Epithelial cell of proximal tubule (primary cell): ENCODE data around the gene ZDHHC13. TPM values are rescaled to one million over a fixed set of nuclear protein-coding genes. Genes with fewer than 3 reads are reported as not detected.

ENCODE experiments used
- DNase-seq: peaks from one replicate; pipeline ENCODE4 v3.0.0-alpha.2; 2011; ENCODE audit warnings: low read depth
- H3K4me3 ChIP-seq: 2 replicates; pipeline ENCODE4 v1.5.1; 2011; ENCODE audit warnings: low read depth, mild to moderate bottlenecking, low read length
- CTCF ChIP-seq: conservative IDR thresholded peaks from 2 replicates; pipeline ENCODE4 v1.5.1; 2012; ENCODE audit warnings: low read depth, mild to moderate bottlenecking, low read length
- total RNA-seq: library from RNA; depleted of rRNA; stranded (reverse); fragments of >200 nt; gene quantifications from 2 replicates; pipeline ENCODE4 v1.2.3, GENCODE V29; 2015

The ZDHHC13 gene
- total RNA-seq, 1 donor from 2014 or later, result 22.0 TPM

GRCh38 chr11:19164230-19164855 lies 47.4 kb downstream of the ZDHHC13 start:
- no peak for DNase-seq

GRCh38 chr11:19164881-19165280 lies 47.9 kb downstream of the ZDHHC13 start:
- H3K4me3 ChIP-seq, result no peak overlapping the region
- no peak for DNase-seq
- no peak for TF ChIP-seq CTCF

More at GRCh38 chr11:19164230-19164855, 47.4 kb downstream of the ZDHHC13 start:
- no peak overlapping the region for H3K4me3 ChIP-seq
- no peak for TF ChIP-seq CTCF

- no peak for DNase-seq
- no peak for TF ChIP-seq CTCF
- H3K4me3 ChIP-seq, result no peak overlapping the region
Measured at GRCh38 chr11:19168090-19168489, 51.1 kb downstream of the ZDHHC13 start.

- TF ChIP-seq CTCF, result no peak
- H3K4me3 ChIP-seq, result no peak overlapping the region
- no peak for DNase-seq
Measured at GRCh38 chr11:19173004-19173689, 56.2 kb downstream of the ZDHHC13 start.

- no peak for DNase-seq
- TF ChIP-seq CTCF, result no peak
- H3K4me3 ChIP-seq, result no peak overlapping the region
Measured at GRCh38 chr11:19173964-19174638, 57.1 kb downstream of the ZDHHC13 start.

GRCh38 chr11:19176629-19177186 lies 59.7 kb downstream of the ZDHHC13 start:
- H3K4me3 ChIP-seq, result no peak overlapping the region
- DNase-seq, result no peak
- TF ChIP-seq CTCF, result no peak
